Activated naive CD8-positive, alpha-beta T cell treated with anti-CD3 and anti-CD28 coated beads for 36 hours (primary cell): ENCODE data around the gene NDUFB10. TPM values are rescaled to one million over a fixed set of nuclear protein-coding genes. Genes with fewer than 3 reads are reported as not detected.

Experiments used
- DNase-seq: peaks from one replicate; pipeline ENCODE4 v3.0.0; 2021
- H3K27ac Mint-ChIP-seq: one replicate; pipeline ENCODE4 v1.8.0; 2022; ENCODE audit warnings: mild to moderate bottlenecking, moderate library complexity, mixed read lengths
- H3K27me3 Mint-ChIP-seq: one replicate; pipeline ENCODE4 v1.8.0; 2022; ENCODE audit warnings: mild to moderate bottlenecking, mixed read lengths
- H3K36me3 Mint-ChIP-seq: one replicate; pipeline ENCODE4 v1.8.0; 2021; ENCODE audit warnings: mild to moderate bottlenecking, mixed read lengths
- H3K4me1 Mint-ChIP-seq: one replicate; pipeline ENCODE4 v1.8.0; 2021; ENCODE audit warnings: mixed read lengths
- H3K4me3 Mint-ChIP-seq: one replicate; pipeline ENCODE4 v1.8.0; 2022; ENCODE audit warnings: mild to moderate bottlenecking, moderate library complexity, mixed read lengths
- H3K9me3 Mint-ChIP-seq: one replicate; pipeline ENCODE4 v1.8.0; 2022; ENCODE audit warnings: mixed read lengths
- total RNA-seq, 2 experiments: library from RNA; stranded (reverse); gene quantifications; one replicate each; pipeline ENCODE4 v1.2.3, GENCODE V29; 2021

The NDUFB10 gene
- total RNA-seq, 2 experiments from 2014 or later, result 138 to 141 TPM

GRCh38 chr16:1991588-1991947 is 32.2 kb downstream of the NDUFB10 start:
- no peaks in the 10 kb centered on the region for H3K9me3 Mint-ChIP-seq
- peak overlapping the region; percentile 66 for H3K27ac Mint-ChIP-seq
- peaks cover 32% of the 10 kb centered on the region for H3K27me3 Mint-ChIP-seq
- peaks cover 25% of the 10 kb centered on the region for H3K4me1 Mint-ChIP-seq
- H3K36me3 Mint-ChIP-seq, result peaks cover 13% of the 10 kb centered on the region
- no peak for DNase-seq
- H3K4me3 Mint-ChIP-seq, result peak overlapping the region; percentile 59

GRCh38 chr16:1991948-1992703 is 32.8 kb downstream of the NDUFB10 start:
- no peaks in the 10 kb centered on the region for H3K9me3 Mint-ChIP-seq
- peaks cover 32% of the 10 kb centered on the region for H3K27me3 Mint-ChIP-seq
- peak; percentile 92 for DNase-seq
- H3K4me1 Mint-ChIP-seq, result peaks cover 26% of the 10 kb centered on the region
- H3K27ac Mint-ChIP-seq, result no peak overlapping the region
- H3K4me3 Mint-ChIP-seq, result no peak overlapping the region
- peaks cover 11% of the 10 kb centered on the region for H3K36me3 Mint-ChIP-seq

GRCh38 chr16:1992704-1993317 is 33.5 kb downstream of the NDUFB10 start:
- H3K9me3 Mint-ChIP-seq, result no peaks in the 10 kb centered on the region

GRCh38 chr16:1993731-1994131 is 34.4 kb downstream of the NDUFB10 start:
- Mint-ChIP-seq H3K27me3 (peaks cover 21% of the 10 kb centered on the region), H3K9me3 (no peaks in the 10 kb centered on the region), H3K4me1 (peaks cover 25% of the 10 kb centered on the region), H3K4me3 (no peak overlapping the region), H3K27ac (no peak overlapping the region), H3K36me3 (peaks cover 13% of the 10 kb centered on the region)
- DNase-seq, result no peak

More at GRCh38 chr16:1992704-1993317, 33.5 kb downstream of the NDUFB10 start:
- Mint-ChIP-seq H3K4me3 (no peak overlapping the region), H3K36me3 (peaks cover 12% of the 10 kb centered on the region), H3K4me1 (peaks cover 28% of the 10 kb centered on the region), H3K27ac (no peak overlapping the region), H3K27me3 (peaks cover 29% of the 10 kb centered on the region)
- DNase-seq, result no peak

GRCh38 chr16:1997494-1998359 is 38.4 kb downstream of the NDUFB10 start:
- Mint-ChIP-seq H3K9me3 (no peaks in the 10 kb centered on the region), H3K4me1 (peaks cover 14% of the 10 kb centered on the region), H3K27me3 (no peaks in the 10 kb centered on the region), H3K27ac (peak overlapping the region; percentile 12), H3K36me3 (peaks cover 21% of the 10 kb centered on the region), H3K4me3 (no peak overlapping the region)
- DNase-seq, result no peak

GRCh38 chr16:1998360-1998835 is 39.1 kb downstream of the NDUFB10 start:
- H3K27ac Mint-ChIP-seq, result no peak overlapping the region
- no peaks in the 10 kb centered on the region for H3K27me3 Mint-ChIP-seq
- no peak overlapping the region for H3K4me3 Mint-ChIP-seq
- H3K9me3 Mint-ChIP-seq, result no peaks in the 10 kb centered on the region
- no peak for DNase-seq
- peaks cover 21% of the 10 kb centered on the region for H3K36me3 Mint-ChIP-seq
- peaks cover 12% of the 10 kb centered on the region for H3K4me1 Mint-ChIP-seq

- Mint-ChIP-seq H3K4me3 (no peak overlapping the region), H3K36me3 (peaks cover 21% of the 10 kb centered on the region), H3K27ac (no peak overlapping the region), H3K4me1 (peaks cover 9% of the 10 kb centered on the region), H3K9me3 (no peaks in the 10 kb centered on the region), H3K27me3 (no peaks in the 10 kb centered on the region)
- DNase-seq, result no peak
Observed at GRCh38 chr16:1998852-1999801, 39.8 kb downstream of the NDUFB10 start.

- H3K36me3 Mint-ChIP-seq, result peaks cover 21% of the 10 kb centered on the region
- no peaks in the 10 kb centered on the region for H3K27me3 Mint-ChIP-seq
- no peak overlapping the region for H3K27ac Mint-ChIP-seq
- no peak for DNase-seq
- H3K4me1 Mint-ChIP-seq, result peaks cover 11% of the 10 kb centered on the region
- no peaks in the 10 kb centered on the region for H3K9me3 Mint-ChIP-seq
- no peak overlapping the region for H3K4me3 Mint-ChIP-seq
Observed at GRCh38 chr16:1999866-2000514, 40.7 kb downstream of the NDUFB10 start.

GRCh38 chr16:2001035-2001434 is 41.7 kb downstream of the NDUFB10 start:
- Mint-ChIP-seq H3K4me1 (peaks cover 12% of the 10 kb centered on the region), H3K27ac (no peak overlapping the region), H3K9me3 (no peaks in the 10 kb centered on the region), H3K4me3 (no peak overlapping the region), H3K27me3 (no peaks in the 10 kb centered on the region), H3K36me3 (peaks cover 22% of the 10 kb centered on the region)
- DNase-seq, result no peak

- Mint-ChIP-seq H3K4me1 (peaks cover 11% of the 10 kb centered on the region), H3K27me3 (no peaks in the 10 kb centered on the region), H3K36me3 (peaks cover 25% of the 10 kb centered on the region), H3K27ac (no peak overlapping the region), H3K9me3 (no peaks in the 10 kb centered on the region), H3K4me3 (no peak overlapping the region)
- no peak for DNase-seq
Observed at GRCh38 chr16:2001456-2002355, 42.4 kb downstream of the NDUFB10 start.

GRCh38 chr16:2002406-2003230 is 43.3 kb downstream of the NDUFB10 start:
- H3K4me1 Mint-ChIP-seq, result peaks cover 12% of the 10 kb centered on the region
- H3K4me3 Mint-ChIP-seq, result no peak overlapping the region
- H3K27ac Mint-ChIP-seq, result no peak overlapping the region
- H3K9me3 Mint-ChIP-seq, result no peaks in the 10 kb centered on the region
- H3K36me3 Mint-ChIP-seq, result peaks cover 27% of the 10 kb centered on the region
- DNase-seq, result no peak
- H3K27me3 Mint-ChIP-seq, result no peaks in the 10 kb centered on the region

GRCh38 chr16:2003231-2003826 is 44.0 kb downstream of the NDUFB10 start:
- Mint-ChIP-seq H3K4me1 (peaks cover 17% of the 10 kb centered on the region), H3K27me3 (no peaks in the 10 kb centered on the region), H3K27ac (no peak overlapping the region), H3K9me3 (no peaks in the 10 kb centered on the region), H3K36me3 (peaks cover 33% of the 10 kb centered on the region), H3K4me3 (no peak overlapping the region)
- DNase-seq, result no peak
